Kidney (tissue), 14 donors: ENCODE data around the gene TPPP3. TPM values are rescaled to one million over a fixed set of nuclear protein-coding genes. Genes with fewer than 3 reads are reported as not detected.
"Not testable (repeated sequence)": the region's sequence is repeated elsewhere in the genome, so short reads cannot be mapped to it uniquely, and the experiment has no call there.

ENCODE experiments used
- DNase-seq, 5 donors: peaks; one replicate each; pipeline ENCODE4 v3.0.0-alpha.2; 2013 to 2020
- FAIRE-seq: peaks from 2 replicates; lab custom pipeline; 2012; peaks lifted over from hg19 to GRCh38; lab: Jason Lieb, UNC
- H3K27ac ChIP-seq, 2 donors: one replicate each; pipeline ENCODE4 v1.7.0; 2013; ENCODE audit warnings: low read depth in 2 of 2, low read length in 2 of 2, inconsistent platforms in 1 of 2
- H3K27me3 ChIP-seq: one replicate; pipeline ENCODE4 v1.7.1; 2013; ENCODE audit warnings: low read length, inconsistent platforms; ENCODE audit not compliant: control insufficient read depth, insufficient read depth
- H3K36me3 ChIP-seq, 3 donors: one replicate each; pipeline versions ENCODE4 v1.7.0 to v1.7.1; 2013; ENCODE audit warnings: low read length in 3 of 3, control low read depth in 1 of 3, inconsistent platforms in 1 of 3; ENCODE audit not compliant: insufficient read depth in 3 of 3, control insufficient read depth in 2 of 3
- H3K4me1 ChIP-seq, 3 donors: one replicate each; pipeline versions ENCODE4 v1.7.0 to v1.7.1; 2013; ENCODE audit warnings: low read length in 3 of 3, inconsistent platforms in 1 of 3, low read depth in 1 of 3; ENCODE audit not compliant: control insufficient read depth in 2 of 3, insufficient read depth in 2 of 3
- H3K4me3 ChIP-seq, 3 donors: one replicate each; pipeline versions ENCODE4 v1.7.0 to v1.8.1; 2013; ENCODE audit warnings: low read length in 3 of 3, control low read depth in 1 of 3, inconsistent platforms in 1 of 3
- H3K9ac ChIP-seq, 3 donors: one replicate each; pipeline versions ENCODE4 v1.7.0 to v1.7.1; 2013; ENCODE audit warnings: low read length in 3 of 3, control low read depth in 1 of 3, inconsistent platforms in 1 of 3
- H3K9me3 ChIP-seq, 3 donors: one replicate each; pipeline versions ENCODE4 v1.7.0 to v1.7.1; 2013; ENCODE audit warnings: low read length in 3 of 3, control low read depth in 1 of 3, inconsistent platforms in 1 of 3; ENCODE audit not compliant: control insufficient read depth in 2 of 3, insufficient read depth in 1 of 3
- intact Hi-C: fragments of 100-400 bp; cut with DNase I; formaldehyde crosslinking; loops from one replicate; pipeline ENCODE4 v1.11.1; 2022
- polyA plus RNA-seq: library from polyadenylated mRNA; stranded (reverse); fragments of 350-450 nt; fragmentation: Illumina TruSeq; extraction: RNeasy Lipid Tissue Mini Kit (QIAGEN cat#74804); gene quantifications from one replicate; pipeline ENCODE4 v1.2.3, GENCODE V29; 2014; ENCODE audit warnings: low read depth, low replicate concordance; ENCODE audit not compliant: insufficient read depth
- total RNA-seq: library from RNA; stranded (reverse); fragmentation: NEBNext Ultra II Directional; extraction: Animal tissue kit (Norgen Biotek cat#: 25700); gene quantifications from one replicate; pipeline ENCODE4 v1.2.1, GENCODE V29; 2021
- TF ChIP-seq, protein P1 (sequence below): IDR thresholded peaks from 3 replicates; pipeline ENCODE4 v1.5.1; 2012; ENCODE audit warnings: mild to moderate bottlenecking, moderate library complexity, borderline replicate concordance; ENCODE audit not compliant: insufficient read depth; ENCODE audit errors: extremely low read depth
- donor health status: control.
- donor health status: control.
- donor health status: control.
- donor health status: control.
- donor health status: control.
- donor health status: DM: yes; HTN: yes; CAD: no.
- donor health status: Normal renal cell carcinoma (clear cell type).

The TPPP3 gene
- total and polyA plus RNA-seq, 2 donors from 2014 or later, result 8.2 to 108 TPM

GRCh38 chr16:67370661-67371060 lies 22.6 kb downstream of the TPPP3 start:
- no peaks in the 10 kb centered on the region for H3K36me3 ChIP-seq
- no peak overlapping the region for H3K27ac ChIP-seq
- H3K27me3 ChIP-seq, result no peaks in the 10 kb centered on the region
- no peak overlapping the region for H3K4me3 ChIP-seq
- no peaks in the 10 kb centered on the region for H3K4me1 ChIP-seq
- no peak overlapping the region for H3K9ac ChIP-seq
- no peaks in the 10 kb centered on the region for H3K9me3 ChIP-seq
- intact Hi-C loops, result no loop called here
- TF ChIP-seq, protein P1, sequence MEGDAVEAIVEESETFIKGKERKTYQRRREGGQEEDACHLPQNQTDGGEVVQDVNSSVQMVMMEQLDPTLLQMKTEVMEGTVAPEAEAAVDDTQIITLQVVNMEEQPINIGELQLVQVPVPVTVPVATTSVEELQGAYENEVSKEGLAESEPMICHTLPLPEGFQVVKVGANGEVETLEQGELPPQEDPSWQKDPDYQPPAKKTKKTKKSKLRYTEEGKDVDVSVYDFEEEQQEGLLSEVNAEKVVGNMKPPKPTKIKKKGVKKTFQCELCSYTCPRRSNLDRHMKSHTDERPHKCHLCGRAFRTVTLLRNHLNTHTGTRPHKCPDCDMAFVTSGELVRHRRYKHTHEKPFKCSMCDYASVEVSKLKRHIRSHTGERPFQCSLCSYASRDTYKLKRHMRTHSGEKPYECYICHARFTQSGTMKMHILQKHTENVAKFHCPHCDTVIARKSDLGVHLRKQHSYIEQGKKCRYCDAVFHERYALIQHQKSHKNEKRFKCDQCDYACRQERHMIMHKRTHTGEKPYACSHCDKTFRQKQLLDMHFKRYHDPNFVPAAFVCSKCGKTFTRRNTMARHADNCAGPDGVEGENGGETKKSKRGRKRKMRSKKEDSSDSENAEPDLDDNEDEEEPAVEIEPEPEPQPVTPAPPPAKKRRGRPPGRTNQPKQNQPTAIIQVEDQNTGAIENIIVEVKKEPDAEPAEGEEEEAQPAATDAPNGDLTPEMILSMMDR, result no peak
- no peak for FAIRE-seq
- no peak for DNase-seq

GRCh38 chr16:67364600-67365235 lies 28.6 kb downstream of the TPPP3 start:
- TF ChIP-seq, protein P1, result no peak
- no peak for DNase-seq
- H3K27ac ChIP-seq, result no peak overlapping the region
- H3K27me3 ChIP-seq, result no peaks in the 10 kb centered on the region
- no peak for FAIRE-seq
- H3K9me3 ChIP-seq, result no peaks in the 10 kb centered on the region
- H3K4me1 ChIP-seq, result peaks cover 0 to 3% (median 0%) of the 10 kb centered on the region in 3 donors
- H3K9ac ChIP-seq, result no peak overlapping the region
- H3K36me3 ChIP-seq, result no peaks in the 10 kb centered on the region
- H3K4me3 ChIP-seq, result no peak overlapping the region
- intact Hi-C loops, result no loop called here

DNA sequence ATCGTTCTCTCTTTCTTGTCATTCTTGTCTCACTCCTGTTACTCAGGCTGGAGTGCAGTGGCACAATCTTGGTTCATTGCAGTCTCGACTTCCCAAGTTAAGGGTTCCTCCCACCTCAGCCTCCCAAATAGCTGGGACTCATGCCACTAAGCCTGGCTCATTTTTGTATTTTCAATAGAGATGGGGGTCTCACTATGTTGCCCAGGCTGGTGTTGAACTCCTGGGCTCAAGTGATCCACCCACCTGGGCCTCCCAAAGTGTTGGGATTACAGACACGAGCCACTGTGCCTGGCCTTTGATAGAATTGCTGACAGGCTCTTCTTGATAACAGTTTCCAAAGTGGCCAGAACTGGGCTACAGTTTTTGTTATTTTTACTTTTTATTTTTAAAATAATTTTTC lies 32.3 kb downstream of the TPPP3 start:
- DNase-seq (no peak), FAIRE-seq (no peak)
- no peaks in the 10 kb centered on the region for H3K9me3 ChIP-seq
- no peak overlapping the region for H3K4me3 ChIP-seq
- TF ChIP-seq, protein P1, result no peak
- H3K27me3 ChIP-seq, result no peaks in the 10 kb centered on the region
- intact Hi-C loops, result no loop called here
- no peaks in the 10 kb centered on the region for H3K36me3 ChIP-seq
- H3K4me1 ChIP-seq, result peaks cover 0 to 3% (median 0%) of the 10 kb centered on the region in 3 donors
- no peak overlapping the region for H3K27ac ChIP-seq
- no peak overlapping the region for H3K9ac ChIP-seq

- intact Hi-C loops, FAIRE-seq, H3K27ac ChIP-seq, H3K4me3 ChIP-seq, H3K9me3 ChIP-seq, H3K4me1 ChIP-seq, DNase-seq, H3K9ac ChIP-seq, H3K27me3 ChIP-seq, H3K36me3 ChIP-seq: not testable (repeated sequence)
Observed at GRCh38 chr16:67359540-67360269, 33.6 kb downstream of the TPPP3 start.
